PC-9 (cell line): ENCODE results near the gene SLC35F6.

Experiments
- EZH2 ChIP-seq: fragments of 200-600 bp; sonication (generic); IDR thresholded peaks from 2 replicates; pipeline ENCODE4 v1.8.0; 2017; ENCODE audit warnings: antibody characterized with exemption, low read depth
- TF ChIP-seq, protein P1 (sequence below): fragments of 200-600 bp; sonication (generic); conservative IDR thresholded peaks from 2 replicates; pipeline ENCODE4 v1.6.1; 2017; ENCODE audit warnings: mixed run types, antibody characterized with exemption, mild to moderate bottlenecking, moderate library complexity

DNA sequence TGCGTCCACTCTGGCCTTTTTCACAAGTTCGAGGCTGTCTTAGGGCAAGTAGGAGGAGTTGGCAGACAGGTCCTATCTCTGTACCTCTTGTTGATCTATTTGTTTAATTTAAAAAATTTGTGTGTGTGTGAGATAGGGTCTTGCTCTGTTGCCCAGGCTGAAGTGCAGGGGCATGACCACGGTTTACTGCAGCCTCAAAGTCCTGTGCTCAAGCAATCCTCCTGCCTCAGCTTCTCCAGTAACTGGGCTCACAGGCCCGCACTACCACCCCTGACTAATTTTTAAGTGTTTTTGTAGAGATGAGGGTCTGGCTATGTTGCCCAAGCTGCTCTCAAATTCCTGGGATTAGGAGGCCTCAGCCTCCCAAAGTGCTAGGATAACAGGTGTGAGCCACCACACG lies 4.2 kb upstream of the SLC35F6 start:
- TF ChIP-seq, protein P1, sequence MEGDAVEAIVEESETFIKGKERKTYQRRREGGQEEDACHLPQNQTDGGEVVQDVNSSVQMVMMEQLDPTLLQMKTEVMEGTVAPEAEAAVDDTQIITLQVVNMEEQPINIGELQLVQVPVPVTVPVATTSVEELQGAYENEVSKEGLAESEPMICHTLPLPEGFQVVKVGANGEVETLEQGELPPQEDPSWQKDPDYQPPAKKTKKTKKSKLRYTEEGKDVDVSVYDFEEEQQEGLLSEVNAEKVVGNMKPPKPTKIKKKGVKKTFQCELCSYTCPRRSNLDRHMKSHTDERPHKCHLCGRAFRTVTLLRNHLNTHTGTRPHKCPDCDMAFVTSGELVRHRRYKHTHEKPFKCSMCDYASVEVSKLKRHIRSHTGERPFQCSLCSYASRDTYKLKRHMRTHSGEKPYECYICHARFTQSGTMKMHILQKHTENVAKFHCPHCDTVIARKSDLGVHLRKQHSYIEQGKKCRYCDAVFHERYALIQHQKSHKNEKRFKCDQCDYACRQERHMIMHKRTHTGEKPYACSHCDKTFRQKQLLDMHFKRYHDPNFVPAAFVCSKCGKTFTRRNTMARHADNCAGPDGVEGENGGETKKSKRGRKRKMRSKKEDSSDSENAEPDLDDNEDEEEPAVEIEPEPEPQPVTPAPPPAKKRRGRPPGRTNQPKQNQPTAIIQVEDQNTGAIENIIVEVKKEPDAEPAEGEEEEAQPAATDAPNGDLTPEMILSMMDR, result no peak
- no peak for TF ChIP-seq EZH2
